Ishikawa (cell line): Measurements from ENCODE around the gene WDR45.

Source experiments
- CEBPB ChIP-seq: IDR thresholded peaks from 2 replicates; pipeline ENCODE4 v1.6.1; 2012
- CREB1 ChIP-seq: IDR thresholded peaks from 2 replicates; pipeline ENCODE4 v1.6.1; 2012; ENCODE audit warnings: low read depth
- EGR1 ChIP-seq: IDR thresholded peaks from 2 replicates; pipeline ENCODE4 v1.6.1; 2012
- EP300 ChIP-seq: IDR thresholded peaks from 2 replicates; pipeline ENCODE4 v1.6.1; 2012; ENCODE audit warnings: borderline replicate concordance
- FOXM1 ChIP-seq: IDR thresholded peaks from 2 replicates; pipeline ENCODE4 v1.6.1; 2012; ENCODE audit warnings: low read depth, borderline replicate concordance
- NFIC ChIP-seq: IDR thresholded peaks from 2 replicates; pipeline ENCODE4 v1.6.1; 2012
- RAD21 ChIP-seq: IDR thresholded peaks from 2 replicates; pipeline ENCODE4 v1.6.1; 2012; ENCODE audit warnings: low read depth
- TAF1 ChIP-seq: IDR thresholded peaks from 2 replicates; pipeline ENCODE4 v1.6.1; 2012; ENCODE audit warnings: low read depth, mild to moderate bottlenecking
- TCF12 ChIP-seq: IDR thresholded peaks from 2 replicates; pipeline ENCODE4 v1.6.1; 2012; ENCODE audit warnings: low read depth
- TEAD4 ChIP-seq: IDR thresholded peaks from 2 replicates; pipeline ENCODE4 v1.6.1; 2012
- YY1 ChIP-seq: IDR thresholded peaks from 2 replicates; pipeline ENCODE4 v1.6.1; 2012; ENCODE audit warnings: low read depth
- ZBTB7A ChIP-seq: IDR thresholded peaks from 2 replicates; pipeline ENCODE4 v1.6.1; 2012; ENCODE audit warnings: low read depth
- TF ChIP-seq, protein P1 (sequence below): IDR thresholded peaks from 2 replicates; pipeline ENCODE4 v1.6.1; 2012; ENCODE audit warnings: low read depth, mild to moderate bottlenecking
- TF ChIP-seq, protein P2 (sequence below): IDR thresholded peaks from 2 replicates; pipeline ENCODE4 v1.6.1; 2012
- TF ChIP-seq, protein P3 (sequence below): IDR thresholded peaks from 2 replicates; pipeline ENCODE4 v1.6.1; 2012

The WDR45 gene

DNA sequence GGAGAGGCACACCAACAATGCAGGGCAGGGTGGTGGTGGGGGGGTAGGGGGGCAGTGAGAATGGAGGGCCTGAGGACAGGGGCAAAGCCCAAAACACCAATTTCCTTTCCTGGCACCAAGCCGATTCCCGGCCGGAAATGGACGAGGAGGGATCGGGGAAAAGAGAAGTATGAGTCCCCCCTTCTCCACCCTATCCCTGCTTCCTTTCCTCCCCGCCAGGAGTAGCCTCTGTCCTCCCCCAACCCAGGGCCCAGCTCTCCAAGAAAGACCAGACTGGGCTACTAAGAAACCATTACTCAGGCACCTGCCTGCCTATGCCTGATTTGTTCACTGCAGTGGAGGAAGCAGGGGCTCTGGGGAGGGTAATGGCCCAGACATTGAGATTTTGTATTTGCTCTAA, 20.5 kb downstream of the WDR45 start:
- TF ChIP-seq YY1 (no peak), CEBPB (no peak), FOXM1 (no peak), RAD21 (no peak), ZBTB7A (no peak), TCF12 (no peak), EP300 (no peak), TEAD4 (no peak), EGR1 (no peak), TAF1 (no peak), NFIC (no peak), CREB1 (no peak)
- TF ChIP-seq, protein P1, sequence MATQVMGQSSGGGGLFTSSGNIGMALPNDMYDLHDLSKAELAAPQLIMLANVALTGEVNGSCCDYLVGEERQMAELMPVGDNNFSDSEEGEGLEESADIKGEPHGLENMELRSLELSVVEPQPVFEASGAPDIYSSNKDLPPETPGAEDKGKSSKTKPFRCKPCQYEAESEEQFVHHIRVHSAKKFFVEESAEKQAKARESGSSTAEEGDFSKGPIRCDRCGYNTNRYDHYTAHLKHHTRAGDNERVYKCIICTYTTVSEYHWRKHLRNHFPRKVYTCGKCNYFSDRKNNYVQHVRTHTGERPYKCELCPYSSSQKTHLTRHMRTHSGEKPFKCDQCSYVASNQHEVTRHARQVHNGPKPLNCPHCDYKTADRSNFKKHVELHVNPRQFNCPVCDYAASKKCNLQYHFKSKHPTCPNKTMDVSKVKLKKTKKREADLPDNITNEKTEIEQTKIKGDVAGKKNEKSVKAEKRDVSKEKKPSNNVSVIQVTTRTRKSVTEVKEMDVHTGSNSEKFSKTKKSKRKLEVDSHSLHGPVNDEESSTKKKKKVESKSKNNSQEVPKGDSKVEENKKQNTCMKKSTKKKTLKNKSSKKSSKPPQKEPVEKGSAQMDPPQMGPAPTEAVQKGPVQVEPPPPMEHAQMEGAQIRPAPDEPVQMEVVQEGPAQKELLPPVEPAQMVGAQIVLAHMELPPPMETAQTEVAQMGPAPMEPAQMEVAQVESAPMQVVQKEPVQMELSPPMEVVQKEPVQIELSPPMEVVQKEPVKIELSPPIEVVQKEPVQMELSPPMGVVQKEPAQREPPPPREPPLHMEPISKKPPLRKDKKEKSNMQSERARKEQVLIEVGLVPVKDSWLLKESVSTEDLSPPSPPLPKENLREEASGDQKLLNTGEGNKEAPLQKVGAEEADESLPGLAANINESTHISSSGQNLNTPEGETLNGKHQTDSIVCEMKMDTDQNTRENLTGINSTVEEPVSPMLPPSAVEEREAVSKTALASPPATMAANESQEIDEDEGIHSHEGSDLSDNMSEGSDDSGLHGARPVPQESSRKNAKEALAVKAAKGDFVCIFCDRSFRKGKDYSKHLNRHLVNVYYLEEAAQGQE = no peak
- TF ChIP-seq, protein P2, sequence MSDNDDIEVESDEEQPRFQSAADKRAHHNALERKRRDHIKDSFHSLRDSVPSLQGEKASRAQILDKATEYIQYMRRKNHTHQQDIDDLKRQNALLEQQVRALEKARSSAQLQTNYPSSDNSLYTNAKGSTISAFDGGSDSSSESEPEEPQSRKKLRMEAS = no peak

DNA sequence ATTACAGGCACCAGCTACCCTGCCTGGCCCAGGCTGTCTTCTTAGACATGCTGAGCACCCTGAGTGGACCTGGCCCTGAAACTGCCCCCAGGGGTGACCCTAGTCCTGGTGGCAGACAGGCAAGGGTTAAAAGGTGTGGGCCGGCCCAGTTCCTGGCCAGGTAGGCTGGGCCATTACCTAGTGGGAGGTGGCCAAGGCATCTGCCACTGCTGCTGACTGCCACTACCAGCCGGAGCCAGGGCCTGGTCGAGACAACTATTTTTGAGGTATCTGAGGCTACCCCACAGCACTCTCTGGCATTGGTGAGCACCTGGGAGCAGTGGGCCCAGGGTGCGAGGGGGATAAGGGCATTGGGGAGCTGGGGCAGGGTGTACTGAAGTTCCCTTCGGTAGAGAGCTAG, 20.9 kb downstream of the WDR45 start, which contains the start of gene CCDC120:
Gene CCDC120 (plus strand): TSS at position 206 of the 400 bp plus-strand sequence. CDS start 3,043 bp downstream, outside the sequence.
- TF ChIP-seq TEAD4 = 0 out of 2 replicates have a peak, but pooled peaks have one; percentile 8
- no peak for TF ChIP-seq NFIC

DNA sequence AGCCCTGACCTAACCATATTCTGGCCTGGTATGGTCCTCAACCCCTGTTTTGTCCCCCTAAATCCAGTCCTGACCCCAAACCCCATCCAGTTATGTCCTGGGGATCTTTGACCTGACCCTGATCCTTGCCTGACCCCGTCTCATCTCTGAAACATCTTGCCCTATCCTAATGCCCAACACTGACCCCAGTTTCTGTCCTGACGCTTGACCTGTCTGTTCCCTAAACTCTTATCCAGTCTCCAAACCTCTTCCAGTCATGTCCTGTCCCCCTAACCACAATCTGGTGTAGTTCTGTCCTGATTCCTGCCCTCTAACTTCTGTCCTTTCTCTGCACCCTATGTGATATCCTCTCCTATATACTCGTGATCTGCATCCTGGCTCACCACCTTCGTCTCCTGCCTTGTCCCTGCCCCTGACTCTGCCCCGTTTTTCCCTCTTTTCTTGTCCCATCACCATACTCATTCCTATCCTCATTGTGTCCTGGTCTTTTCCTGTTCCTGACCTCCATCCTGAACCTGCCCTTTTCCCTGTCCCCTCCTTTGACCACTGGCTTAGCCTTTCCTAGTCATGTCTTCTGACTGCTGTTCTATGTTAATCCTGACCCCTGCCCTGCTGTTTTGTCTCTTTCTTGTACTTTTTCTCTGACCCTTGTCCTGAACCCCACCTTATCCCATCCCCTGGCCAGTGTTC, 25.5 kb downstream of the WDR45 start:
- no peak for TF ChIP-seq NFIC
- TF ChIP-seq EGR1 = no peak
- no peak for TF ChIP-seq YY1
- TF ChIP-seq, protein P3, sequence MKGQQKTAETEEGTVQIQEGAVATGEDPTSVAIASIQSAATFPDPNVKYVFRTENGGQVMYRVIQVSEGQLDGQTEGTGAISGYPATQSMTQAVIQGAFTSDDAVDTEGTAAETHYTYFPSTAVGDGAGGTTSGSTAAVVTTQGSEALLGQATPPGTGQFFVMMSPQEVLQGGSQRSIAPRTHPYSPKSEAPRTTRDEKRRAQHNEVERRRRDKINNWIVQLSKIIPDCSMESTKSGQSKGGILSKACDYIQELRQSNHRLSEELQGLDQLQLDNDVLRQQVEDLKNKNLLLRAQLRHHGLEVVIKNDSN = no peak
- no peak for TF ChIP-seq FOXM1
- no peak for TF ChIP-seq CEBPB
- TF ChIP-seq ZBTB7A = no peak
- no peak for TF ChIP-seq EP300
- no peak for TF ChIP-seq TAF1
- no peak for TF ChIP-seq TEAD4
- no peak for TF ChIP-seq RAD21
- TF ChIP-seq TCF12 = no peak
- no peak for TF ChIP-seq CREB1
- TF ChIP-seq, protein P2 = no peak
- TF ChIP-seq, protein P1 = no peak

DNA sequence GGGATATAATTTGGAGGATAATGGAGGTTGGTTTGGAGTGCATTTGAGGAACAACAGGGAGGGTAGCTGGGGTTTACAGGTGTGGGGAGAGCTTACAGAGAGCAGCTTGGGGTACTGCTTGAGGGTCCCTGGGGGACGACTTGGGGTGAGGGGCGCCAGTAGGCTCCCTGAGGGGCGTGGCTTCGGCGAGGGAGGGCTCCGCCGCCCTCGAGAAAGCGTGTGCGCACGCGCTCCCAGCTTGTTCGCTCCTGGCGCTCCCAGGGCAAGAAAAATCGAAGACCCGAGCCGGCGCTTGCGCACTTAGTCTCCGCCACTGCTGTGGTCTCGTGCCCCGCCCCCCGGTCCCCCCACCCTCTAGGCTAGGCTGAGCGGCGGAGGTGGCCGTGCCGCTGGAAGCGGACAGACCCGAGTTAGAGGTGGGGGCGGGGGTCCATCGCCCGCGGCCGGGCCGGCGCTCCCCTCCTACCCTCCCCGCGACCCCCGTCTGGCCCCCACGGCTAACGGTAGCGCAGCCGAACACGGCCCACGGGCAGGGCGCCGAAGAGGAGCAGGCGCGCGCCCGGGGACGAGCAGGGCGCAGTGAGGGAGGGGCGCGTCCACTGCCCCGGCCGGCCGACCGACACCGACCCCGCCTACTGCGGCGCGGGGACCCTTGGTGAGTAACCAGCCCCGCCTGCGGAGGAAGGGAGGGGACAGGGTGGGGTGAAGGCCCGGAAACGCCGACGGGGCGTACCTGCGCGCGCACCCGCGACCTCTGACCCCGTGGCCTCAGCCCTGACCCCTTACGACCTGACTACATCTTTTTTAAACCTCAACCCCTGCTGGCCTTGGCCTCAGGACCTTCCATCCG, 26.2 kb downstream of the WDR45 start:
- TF ChIP-seq FOXM1 = no peak
- TF ChIP-seq, protein P2 = peak; percentile 83

DNA sequence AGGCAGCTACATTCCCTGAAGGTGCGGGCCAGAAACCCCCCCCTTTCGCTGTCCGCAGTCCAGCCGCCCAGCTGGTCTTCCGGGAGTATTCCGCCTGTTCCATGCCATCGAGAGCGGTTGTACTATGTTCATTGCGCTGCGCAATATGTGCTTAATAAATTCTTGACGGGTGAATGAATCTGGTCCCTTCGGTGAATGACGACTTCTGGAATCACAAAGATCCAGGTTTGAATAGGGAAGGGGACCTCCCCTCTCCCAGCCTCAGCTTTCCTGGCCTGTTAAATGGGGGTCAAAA, 35.8 kb downstream of the WDR45 start:
- TF ChIP-seq EGR1 = no peak
- no peak for TF ChIP-seq RAD21
- no peak for TF ChIP-seq TAF1
- TF ChIP-seq FOXM1 = no peak
- no peak for TF ChIP-seq CEBPB
- TF ChIP-seq YY1 = no peak
- TF ChIP-seq, protein P3 = no peak
- no peak for TF ChIP-seq EP300
- TF ChIP-seq, protein P2 = no peak
- TF ChIP-seq TEAD4 = no peak
